Ascending aorta (tissue), 2 donors: ENCODE data around the gene TCF4. TPM values are rescaled to one million over a fixed set of nuclear protein-coding genes. Genes with fewer than 3 reads are reported as not detected.

Experiments used
- DNase-seq, 2 donors: peaks; one replicate each; pipeline ENCODE4 v3.0.0-alpha.2; 2019; ENCODE audit warnings: low spot score in 2 of 2
- H3K27ac ChIP-seq, 2 donors: fragments of 200-600 bp; sonication (generic); one replicate each; pipeline ENCODE4 v1.5.1; 2016 to 2017; ENCODE audit warnings: mild to moderate bottlenecking in 1 of 2
- H3K27me3 ChIP-seq: fragments of 200-600 bp; sonication (generic); one replicate; pipeline ENCODE4 v1.5.1; 2017
- H3K36me3 ChIP-seq, 2 donors: fragments of 200-600 bp; sonication (generic); one replicate each; pipeline ENCODE4 v1.5.1; 2016
- H3K4me1 ChIP-seq, 2 donors: fragments of 200-600 bp; sonication (generic); one replicate each; pipeline ENCODE4 v1.5.1; 2016 to 2017; ENCODE audit warnings: mild to moderate bottlenecking in 1 of 2
- H3K4me3 ChIP-seq, 2 donors: fragments of 200-600 bp; sonication (generic); one replicate each; pipeline ENCODE4 v1.5.1; 2016 to 2017; ENCODE audit warnings: mild to moderate bottlenecking in 1 of 2
- H3K9me3 ChIP-seq, 2 donors: fragments of 200-600 bp; sonication (generic); one replicate each; pipeline ENCODE4 v1.5.1; 2016
- CTCF ChIP-seq, 3 experiments: fragments of 200-600 bp in 2 of 3; fragments of 450-650 bp in 1 of 3; sonication (generic) in 2 of 3; IDR thresholded peaks; one replicate each; pipeline ENCODE4 v1.5.1; 2016 to 2019; ENCODE audit warnings: antibody characterized with exemption in 3 of 3, mild to moderate bottlenecking in 1 of 3, moderate library complexity in 1 of 3
- intact Hi-C: fragments of 100-400 bp; cut with DNase I; formaldehyde crosslinking; loops from one replicate; pipeline ENCODE4 v1.15.1; 2023
- total RNA-seq: library from RNA; depleted of rRNA; stranded (reverse); fragments of >200 nt; gene quantifications from one replicate; pipeline ENCODE4 v1.1.0, GENCODE V29; 2016

TCF4 gene
- total RNA-seq, 1 donor from 2014 or later = 180 TPM

- DNase-seq = no peak
- H3K27me3 ChIP-seq = no peaks in the 10 kb centered on the region
- intact Hi-C loops = loop anchor here (5.0 kb wide), 1 partner anchor 47 kb away; no protein-coding TSS in a partner anchor
- TF ChIP-seq CTCF (IDR thresholded peaks at IDR 0.05) = no peak
- no peaks in the 10 kb centered on the region for H3K9me3 ChIP-seq
- H3K4me1 ChIP-seq = peaks cover 4 to 36% of the 10 kb centered on the region in 2 donors
- peak overlapping the region; percentile 78 to 92 for H3K27ac ChIP-seq
- no peaks in the 10 kb centered on the region for H3K36me3 ChIP-seq
- H3K4me3 ChIP-seq = peak overlapping the region; percentile 67 to 69
Measured at GRCh38 chr18:55318951-55319441, 269.0 kb downstream of the TCF4 start.

GRCh38 chr18:55317864-55318263, 270.1 kb downstream of the TCF4 start:
- Histone ChIP-seq H3K4me1 (peaks cover 4 to 28% of the 10 kb centered on the region in 2 donors), H3K9me3 (no peaks in the 10 kb centered on the region), H3K36me3 (no peaks in the 10 kb centered on the region), H3K27ac (peak overlapping the region; percentile 5 to 92), H3K27me3 (no peaks in the 10 kb centered on the region), H3K4me3 (peak overlapping the region; percentile 23 to 69)
- TF ChIP-seq CTCF (IDR thresholded peaks at IDR 0.05) = no peak
- no peak for DNase-seq
- intact Hi-C loops = loop anchor here (5.0 kb wide), 1 partner anchor 46 kb away; no protein-coding TSS in a partner anchor

DNA sequence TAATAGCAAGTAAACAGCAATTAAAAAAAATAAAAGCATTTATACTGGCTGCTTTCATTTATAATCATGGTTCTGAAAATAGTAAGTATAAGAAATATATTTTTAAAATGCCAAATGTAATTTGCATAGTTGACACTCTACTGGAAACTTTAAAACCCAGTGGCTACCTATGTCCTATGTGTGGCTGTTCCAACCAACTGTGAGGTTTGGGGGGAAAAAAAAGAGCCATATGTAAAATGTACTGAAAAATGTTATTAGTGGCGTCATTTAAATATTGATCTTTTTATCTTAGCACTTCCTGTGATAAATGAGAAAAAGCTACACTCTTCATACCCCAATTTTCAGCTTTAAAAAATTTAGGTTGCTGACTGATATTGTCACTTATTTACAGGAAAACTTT, 270.7 kb downstream of the TCF4 start:
- Histone ChIP-seq H3K4me3 (peak overlapping the region in 1 of 2 donors; percentile 69), H3K36me3 (no peaks in the 10 kb centered on the region), H3K9me3 (no peaks in the 10 kb centered on the region), H3K27me3 (no peaks in the 10 kb centered on the region), H3K4me1 (peaks cover 4 to 28% of the 10 kb centered on the region in 2 donors), H3K27ac (peak overlapping the region; percentile 5 to 92)
- no peak for DNase-seq
- intact Hi-C loops = loop anchor here (5.0 kb wide), 1 partner anchor 45 kb away; no protein-coding TSS in a partner anchor
- TF ChIP-seq CTCF (IDR thresholded peaks at IDR 0.05) = no peak

- no peak for DNase-seq
- H3K36me3 ChIP-seq = no peaks in the 10 kb centered on the region
- TF ChIP-seq CTCF (IDR thresholded peaks at IDR 0.05) = no peak
- peak overlapping the region in 1 of 2 donors; percentile 92 for H3K27ac ChIP-seq
- intact Hi-C loops = loop anchor here (5.0 kb wide), 1 partner anchor 44 kb away; no protein-coding TSS in a partner anchor
- no peak overlapping the region for H3K4me3 ChIP-seq
- H3K27me3 ChIP-seq = no peaks in the 10 kb centered on the region
- no peaks in the 10 kb centered on the region for H3K9me3 ChIP-seq
- H3K4me1 ChIP-seq = peaks cover 4 to 28% of the 10 kb centered on the region in 2 donors
Measured at GRCh38 chr18:55316486-55317184, 271.4 kb downstream of the TCF4 start.

- H3K4me1 ChIP-seq = peaks cover 4 to 32% of the 10 kb centered on the region in 2 donors
- intact Hi-C loops = loop anchor here (5.0 kb wide), 1 partner anchor 42 kb away; no protein-coding TSS in a partner anchor
- no peak for DNase-seq
- TF ChIP-seq CTCF (IDR thresholded peaks at IDR 0.05) = no peak
- no peak overlapping the region for H3K4me3 ChIP-seq
- H3K36me3 ChIP-seq = no peaks in the 10 kb centered on the region
- no peaks in the 10 kb centered on the region for H3K27me3 ChIP-seq
- H3K27ac ChIP-seq = no peak overlapping the region
- no peaks in the 10 kb centered on the region for H3K9me3 ChIP-seq
Measured at GRCh38 chr18:55314615-55315237, 273.3 kb downstream of the TCF4 start.
